PC-9 (cell line): ENCODE measurements around the gene HS6ST1. TPM values are rescaled to one million over a fixed set of nuclear protein-coding genes. Genes with fewer than 3 reads are reported as not detected.

Experiments
- BruUV-seq: library from RNA; stranded (reverse); fragments of 400-500 nt; replicated peaks from 2 replicates; lab custom pipeline; 2021; lab: Mats Ljungman, UMichigan
- CTCF ChIA-PET: fragments of 300-600 bp; sonication (Branson Sonifier 250); formaldehyde crosslinking; loops from one replicate; lab custom pipeline; 2022; ENCODE audit warnings: antibody characterized with exemption; lab: Charles Lee
- POLR2A ChIA-PET: fragments of 300-600 bp; sonication (Branson Sonifier 250); formaldehyde crosslinking; loops from one replicate; lab custom pipeline; 2022; ENCODE audit warnings: antibody characterized with exemption; ENCODE audit not compliant: unreplicated experiment; lab: Charles Lee
- DNase-seq, 2 experiments: peaks; one replicate each; pipeline versions ENCODE4 v3.0.0 to v3.0.0-alpha.2; 2015 to 2022; ENCODE audit warnings: mixed read lengths in 1 of 2
- H2AFZ ChIP-seq: fragments of 200-600 bp; sonication (generic); 2 replicates; pipeline ENCODE4 v1.8.1; 2017; ENCODE audit warnings: antibody characterized with exemption
- H3F3A ChIP-seq: fragments of 200-600 bp; sonication (generic); 2 replicates; pipeline ENCODE4 v1.8.1; 2017; ENCODE audit warnings: antibody characterized with exemption, mild to moderate bottlenecking, low read depth; ENCODE audit not compliant: insufficient read depth
- H3K27ac ChIP-seq: fragments of 200-600 bp; sonication (generic); 2 replicates; pipeline ENCODE4 v1.6.1; 2016; ENCODE audit warnings: mixed run types
- H3K27me3 ChIP-seq: fragments of 200-600 bp; sonication (generic); 2 replicates; pipeline ENCODE4 v1.6.1; 2016; ENCODE audit warnings: low read depth, mixed run types; ENCODE audit not compliant: insufficient read depth
- H3K36me3 ChIP-seq: fragments of 200-600 bp; sonication (generic); 2 replicates; pipeline ENCODE4 v1.6.1; 2016; ENCODE audit warnings: low read depth, mixed run types
- H3K4me1 ChIP-seq: fragments of 200-600 bp; sonication (generic); replicated peaks from 2 replicates; pipeline ENCODE4 v1.6.1; 2016; ENCODE audit warnings: mixed run types; ENCODE audit not compliant: insufficient read depth
- H3K4me2 ChIP-seq: fragments of 200-600 bp; sonication (generic); 2 replicates; pipeline ENCODE4 v1.6.1; 2017; ENCODE audit warnings: mixed run types
- H3K4me3 ChIP-seq: fragments of 200-600 bp; sonication (generic); 2 replicates; pipeline ENCODE4 v1.6.1; 2016; ENCODE audit warnings: mixed run types
- H3K79me2 ChIP-seq: fragments of 200-600 bp; sonication (generic); 2 replicates; pipeline ENCODE4 v1.6.1; 2017; ENCODE audit warnings: low read depth, mixed run types
- H3K9me2 ChIP-seq: fragments of 200-600 bp; sonication (generic); 2 replicates; pipeline ENCODE4 v1.8.1; 2017; ENCODE audit warnings: mild to moderate bottlenecking; ENCODE audit not compliant: insufficient read depth
- H3K9me3 ChIP-seq: fragments of 200-600 bp; sonication (generic); 2 replicates; pipeline ENCODE4 v1.8.1; 2016; ENCODE audit warnings: low read depth; ENCODE audit not compliant: insufficient read depth
- H4K20me1 ChIP-seq: fragments of 200-600 bp; sonication (generic); 2 replicates; pipeline ENCODE4 v1.8.1; 2017; ENCODE audit not compliant: insufficient read depth
- EZH2 ChIP-seq: fragments of 200-600 bp; sonication (generic); IDR thresholded peaks from 2 replicates; pipeline ENCODE4 v1.8.0; 2017; ENCODE audit warnings: antibody characterized with exemption, low read depth
- intact Hi-C: fragments of 100-400 bp; cut with micrococcal nuclease; formaldehyde crosslinking; loops from one replicate; pipeline ENCODE4 v1.10.0; 2022; ENCODE audit not compliant: unreplicated experiment
- total RNA-seq: library from RNA; stranded (reverse); gene quantifications from 2 replicates; pipeline ENCODE4 v1.2.3, GENCODE V29; 2021
- TF ChIP-seq, protein P1 (sequence below): fragments of 200-600 bp; sonication (generic); conservative IDR thresholded peaks from 2 replicates; pipeline ENCODE4 v1.6.1; 2017; ENCODE audit warnings: mixed run types, antibody characterized with exemption, mild to moderate bottlenecking, moderate library complexity

The HS6ST1 gene
- total RNA-seq, 1 experiment from 2014 or later = 20.2 TPM

DNA sequence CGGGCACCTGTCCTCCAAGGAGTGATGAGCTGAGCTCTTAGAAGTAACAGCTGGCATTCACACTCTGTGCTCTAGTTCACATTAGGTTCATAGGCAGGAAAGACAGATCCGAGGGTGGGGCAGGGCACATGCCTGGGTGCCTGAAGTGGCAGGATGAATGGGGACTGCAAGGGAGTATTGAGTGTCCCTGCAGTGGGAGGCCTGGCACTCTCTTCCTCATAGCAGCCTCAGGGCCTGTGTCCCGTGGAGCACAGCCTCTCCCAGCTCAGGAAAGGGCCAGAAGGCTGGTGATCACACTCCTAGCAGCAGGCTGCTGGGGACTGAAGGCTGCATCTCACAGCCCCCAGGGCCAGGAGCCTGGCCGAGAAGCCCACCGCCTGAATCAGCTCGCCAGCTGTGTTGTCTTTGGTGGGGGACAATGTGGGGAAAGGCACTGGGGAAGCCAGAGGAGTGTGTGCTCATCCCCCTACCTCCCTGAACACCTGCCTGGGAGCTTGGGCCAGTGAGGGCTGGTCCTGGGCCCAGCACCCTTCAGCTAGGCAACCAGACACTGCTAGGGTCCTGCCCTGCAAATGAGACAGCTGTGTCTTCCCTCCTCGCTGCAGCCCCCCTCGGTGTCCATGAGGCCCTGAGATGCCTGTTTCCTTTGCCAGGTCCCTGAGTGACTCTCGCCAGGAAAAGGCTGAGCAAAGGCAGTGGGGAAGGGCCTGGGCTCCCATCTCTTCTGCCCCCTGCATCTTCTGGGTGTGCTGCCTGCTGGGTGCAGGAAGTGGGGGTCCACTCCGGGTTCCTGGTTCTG lies 48.2 kb upstream of the HS6ST1 start:
- ChIA-PET CTCF (interaction anchor here (0.6 kb wide), 1 partner anchor 17 kb away, joined by 4 read pairs; no protein-coding TSS in a partner anchor), POLR2A (no interaction called here)
- no peak overlapping the region for H3K4me3 ChIP-seq
- H3F3A ChIP-seq = no peaks in the 10 kb centered on the region
- H3K27me3 ChIP-seq = no peaks in the 10 kb centered on the region
- H3K9me2 ChIP-seq = no peaks in the 10 kb centered on the region
- no TSS peak for BruUV-seq
- DNase-seq = peak in 1 of 2 experiments; percentile 42
- no peaks in the 10 kb centered on the region for H3K4me1 ChIP-seq
- TF ChIP-seq, protein P1, sequence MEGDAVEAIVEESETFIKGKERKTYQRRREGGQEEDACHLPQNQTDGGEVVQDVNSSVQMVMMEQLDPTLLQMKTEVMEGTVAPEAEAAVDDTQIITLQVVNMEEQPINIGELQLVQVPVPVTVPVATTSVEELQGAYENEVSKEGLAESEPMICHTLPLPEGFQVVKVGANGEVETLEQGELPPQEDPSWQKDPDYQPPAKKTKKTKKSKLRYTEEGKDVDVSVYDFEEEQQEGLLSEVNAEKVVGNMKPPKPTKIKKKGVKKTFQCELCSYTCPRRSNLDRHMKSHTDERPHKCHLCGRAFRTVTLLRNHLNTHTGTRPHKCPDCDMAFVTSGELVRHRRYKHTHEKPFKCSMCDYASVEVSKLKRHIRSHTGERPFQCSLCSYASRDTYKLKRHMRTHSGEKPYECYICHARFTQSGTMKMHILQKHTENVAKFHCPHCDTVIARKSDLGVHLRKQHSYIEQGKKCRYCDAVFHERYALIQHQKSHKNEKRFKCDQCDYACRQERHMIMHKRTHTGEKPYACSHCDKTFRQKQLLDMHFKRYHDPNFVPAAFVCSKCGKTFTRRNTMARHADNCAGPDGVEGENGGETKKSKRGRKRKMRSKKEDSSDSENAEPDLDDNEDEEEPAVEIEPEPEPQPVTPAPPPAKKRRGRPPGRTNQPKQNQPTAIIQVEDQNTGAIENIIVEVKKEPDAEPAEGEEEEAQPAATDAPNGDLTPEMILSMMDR = no peak
- TF ChIP-seq EZH2 = no peak
- no peaks in the 10 kb centered on the region for H4K20me1 ChIP-seq
- H3K4me2 ChIP-seq = no peak overlapping the region
- H3K79me2 ChIP-seq = no peaks in the 10 kb centered on the region
- H3K36me3 ChIP-seq = no peaks in the 10 kb centered on the region
- no peaks in the 10 kb centered on the region for H3K9me3 ChIP-seq
- intact Hi-C loops = no loop called here
- no peak overlapping the region for H2AFZ ChIP-seq
- no peak overlapping the region for H3K27ac ChIP-seq

DNA sequence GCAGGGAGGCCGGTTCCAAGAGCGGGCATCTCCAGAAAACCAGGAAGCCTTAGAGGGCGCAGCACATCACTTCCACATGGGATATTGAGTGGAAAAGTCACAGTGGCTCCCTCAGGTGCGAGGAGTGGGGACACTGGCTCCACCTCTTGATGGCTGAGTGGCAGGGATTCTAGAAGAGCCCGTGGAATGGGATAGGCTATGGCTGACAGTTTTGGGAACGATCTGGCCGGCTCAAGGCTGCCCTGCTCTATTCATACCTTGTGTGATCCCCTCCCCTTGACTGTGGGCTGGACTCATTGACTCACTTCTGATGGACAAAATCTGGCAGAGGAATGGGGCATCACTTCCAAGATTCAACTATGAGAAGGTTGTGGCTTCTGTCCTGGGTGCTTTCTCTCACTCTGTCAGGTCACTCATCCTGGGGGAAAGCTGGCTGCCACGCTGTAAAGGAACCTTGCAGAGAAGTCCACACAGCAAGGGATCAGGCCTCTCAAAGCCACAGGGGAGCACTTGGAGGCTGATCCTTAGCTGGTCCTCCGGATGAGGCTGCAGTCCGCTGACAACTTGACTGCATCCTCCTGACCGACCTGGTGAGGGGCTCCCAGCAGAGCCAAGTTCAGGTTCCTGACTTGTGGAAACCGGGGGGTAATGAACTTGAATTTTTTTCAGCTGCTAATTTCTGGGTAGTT lies 46.7 kb upstream of the HS6ST1 start:
- TF ChIP-seq, protein P1 = no peak
- no peak for TF ChIP-seq EZH2
- Histone ChIP-seq H3K4me1 (no peaks in the 10 kb centered on the region), H3K27me3 (no peaks in the 10 kb centered on the region), H3F3A (no peaks in the 10 kb centered on the region), H2AFZ (no peak overlapping the region), H3K9me3 (no peaks in the 10 kb centered on the region), H3K27ac (no peak overlapping the region), H3K79me2 (no peaks in the 10 kb centered on the region), H3K36me3 (no peaks in the 10 kb centered on the region), H4K20me1 (no peaks in the 10 kb centered on the region), H3K4me2 (no peak overlapping the region), H3K9me2 (no peaks in the 10 kb centered on the region), H3K4me3 (no peak overlapping the region)
- BruUV-seq = no TSS peak
- no peak for DNase-seq
- CTCF ChIA-PET = no interaction called here
- intact Hi-C loops = no loop called here
- POLR2A ChIA-PET = no interaction called here

DNA sequence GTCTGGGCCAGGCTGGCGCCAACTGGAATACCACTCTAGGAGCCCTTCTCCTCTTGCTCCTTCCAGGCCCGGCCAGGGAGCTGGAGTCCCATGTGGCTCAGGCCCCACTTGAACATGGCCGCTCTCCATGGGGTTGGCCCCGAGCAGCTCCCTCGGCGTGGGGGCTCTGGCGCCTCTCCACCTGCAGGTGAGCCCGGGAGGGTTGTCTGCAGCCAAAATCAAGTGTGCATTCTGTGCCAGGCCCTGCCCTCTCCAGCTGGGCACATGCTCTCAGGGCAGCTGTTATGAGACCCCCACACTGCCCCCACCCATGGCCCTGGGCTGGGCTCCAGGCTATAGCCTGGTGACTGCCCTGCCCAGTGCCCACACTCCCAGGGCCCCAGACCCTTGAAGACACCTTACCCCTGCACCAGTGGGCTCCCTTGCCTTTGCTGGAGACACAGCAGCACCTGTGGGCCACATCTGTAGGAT lies 45.8 kb upstream of the HS6ST1 start:
- TF ChIP-seq, protein P1 = no peak
- no peak for TF ChIP-seq EZH2
- POLR2A ChIA-PET = no interaction called here
- no TSS peak for BruUV-seq

More for the DNA sequence above, 45.8 kb upstream of the HS6ST1 start:
- Histone ChIP-seq H3K27me3 (no peaks in the 10 kb centered on the region), H3K4me2 (no peak overlapping the region), H3K9me3 (no peaks in the 10 kb centered on the region), H3K79me2 (no peaks in the 10 kb centered on the region), H3F3A (no peaks in the 10 kb centered on the region), H2AFZ (no peak overlapping the region), H3K9me2 (no peaks in the 10 kb centered on the region), H3K4me3 (no peak overlapping the region), H4K20me1 (no peaks in the 10 kb centered on the region), H3K27ac (no peak overlapping the region), H3K4me1 (no peaks in the 10 kb centered on the region), H3K36me3 (no peaks in the 10 kb centered on the region)
- intact Hi-C loops = no loop called here
- CTCF ChIA-PET = no interaction called here
- no peak for DNase-seq
